SK-N-SH (cell line): ENCODE results near the gene PPM1B.

Source experiments
- CTCF ChIP-seq: fragments of 200-600 bp; sonication (generic); IDR thresholded peaks from 2 replicates; pipeline ENCODE4 v1.6.1; 2017; ENCODE audit warnings: antibody characterized with exemption, mild to moderate bottlenecking, moderate library complexity
- POLR2AphosphoS5 ChIP-seq: IDR thresholded peaks from 2 replicates; pipeline ENCODE4 v1.6.1; 2012; ENCODE audit warnings: low read depth, low read length
- USF1 ChIP-seq: IDR thresholded peaks from 2 replicates; pipeline ENCODE4 v1.4.0; 2012; ENCODE audit warnings: low read depth, borderline replicate concordance

- TF ChIP-seq USF1: no peak
- TF ChIP-seq POLR2AphosphoS5: no peak; the same call in 1 of the 2 replicates
- no peak for TF ChIP-seq CTCF
Observed at GRCh38 chr2:44167311-44167907, 1.3 kb upstream of the PPM1B start.
